D721Med (cell line): ENCODE measurements around the gene EFCAB9.

ENCODE experiments used
- DNase-seq: peaks from one replicate; pipeline ENCODE4 v3.0.0; 2011; ENCODE audit warnings: low spot score; ENCODE audit not compliant: insufficient read length
- FAIRE-seq: peaks from 2 replicates; lab custom pipeline; 2011; peaks lifted over from hg19 to GRCh38; lab: Jason Lieb, UNC
- TF ChIP-seq, protein P1 (sequence below): IDR thresholded peaks from 2 replicates; pipeline ENCODE4 v1.5.1; 2012; ENCODE audit warnings: mild to moderate bottlenecking, control low read depth; ENCODE audit not compliant: insufficient read depth; ENCODE audit errors: missing control alignments

The EFCAB9 gene

GRCh38 chr5:172209714-172210113 is 15.7 kb downstream of the EFCAB9 start:
- FAIRE-seq (no peak), DNase-seq (no peak)
- TF ChIP-seq, protein P1, sequence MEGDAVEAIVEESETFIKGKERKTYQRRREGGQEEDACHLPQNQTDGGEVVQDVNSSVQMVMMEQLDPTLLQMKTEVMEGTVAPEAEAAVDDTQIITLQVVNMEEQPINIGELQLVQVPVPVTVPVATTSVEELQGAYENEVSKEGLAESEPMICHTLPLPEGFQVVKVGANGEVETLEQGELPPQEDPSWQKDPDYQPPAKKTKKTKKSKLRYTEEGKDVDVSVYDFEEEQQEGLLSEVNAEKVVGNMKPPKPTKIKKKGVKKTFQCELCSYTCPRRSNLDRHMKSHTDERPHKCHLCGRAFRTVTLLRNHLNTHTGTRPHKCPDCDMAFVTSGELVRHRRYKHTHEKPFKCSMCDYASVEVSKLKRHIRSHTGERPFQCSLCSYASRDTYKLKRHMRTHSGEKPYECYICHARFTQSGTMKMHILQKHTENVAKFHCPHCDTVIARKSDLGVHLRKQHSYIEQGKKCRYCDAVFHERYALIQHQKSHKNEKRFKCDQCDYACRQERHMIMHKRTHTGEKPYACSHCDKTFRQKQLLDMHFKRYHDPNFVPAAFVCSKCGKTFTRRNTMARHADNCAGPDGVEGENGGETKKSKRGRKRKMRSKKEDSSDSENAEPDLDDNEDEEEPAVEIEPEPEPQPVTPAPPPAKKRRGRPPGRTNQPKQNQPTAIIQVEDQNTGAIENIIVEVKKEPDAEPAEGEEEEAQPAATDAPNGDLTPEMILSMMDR = no peak

DNA sequence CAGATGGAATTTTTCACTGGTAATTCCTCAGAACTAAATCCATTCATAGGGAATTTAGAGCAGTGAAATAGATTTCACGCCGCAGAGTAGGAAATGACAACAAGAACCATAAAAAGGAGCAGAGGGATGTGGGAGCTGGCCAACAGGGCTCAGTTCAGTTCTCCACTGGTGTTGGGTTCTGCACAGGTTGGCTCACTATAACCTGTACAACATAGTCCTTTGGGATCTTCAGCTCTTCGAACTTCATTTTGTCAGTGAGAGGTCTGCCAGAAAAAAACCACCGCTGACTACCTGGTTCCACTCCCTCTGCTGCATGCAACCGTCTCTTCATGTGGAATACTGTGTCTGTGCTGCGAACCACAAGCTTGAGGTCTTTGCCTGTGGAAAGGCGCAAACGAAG is 17.7 kb downstream of the EFCAB9 start:
- TF ChIP-seq, protein P1 = no peak
- FAIRE-seq (no peak), DNase-seq (no peak)

GRCh38 chr5:172213126-172213525 is 19.2 kb downstream of the EFCAB9 start:
- DNase-seq = no peak
- FAIRE-seq = no peak
- TF ChIP-seq, protein P1 = no peak

- TF ChIP-seq, protein P1 = no peak
- no peak for FAIRE-seq
- no peak for DNase-seq
These were observed 22.4 kb downstream of the EFCAB9 start for GRCh38 chr5:172216345-172216744.

DNA sequence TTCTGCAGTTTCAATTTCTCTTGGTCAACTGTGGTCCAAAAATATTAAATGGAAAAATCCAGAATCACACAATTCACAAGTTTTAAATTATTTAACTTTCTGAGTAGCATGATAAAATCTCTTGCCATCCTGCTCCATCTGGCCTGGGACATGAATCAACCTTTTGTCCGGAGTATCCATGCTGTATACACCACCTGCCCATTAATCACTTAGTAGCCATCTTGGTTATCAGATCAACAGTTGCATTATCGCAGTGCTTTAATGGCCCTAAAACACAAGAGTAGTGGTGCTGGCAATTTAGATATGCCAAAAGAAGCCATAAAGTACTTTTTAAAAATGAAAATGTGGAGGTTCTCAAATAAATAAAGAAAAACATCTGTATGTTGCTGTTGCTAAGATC is 25.3 kb downstream of the EFCAB9 start:
- FAIRE-seq (no peak), DNase-seq (no peak)
- TF ChIP-seq, protein P1 = no peak

GRCh38 chr5:172223901-172224873 is 30.2 kb downstream of the EFCAB9 start:
- TF ChIP-seq, protein P1 = no peak
- no peak for DNase-seq
- no peak for FAIRE-seq

DNA sequence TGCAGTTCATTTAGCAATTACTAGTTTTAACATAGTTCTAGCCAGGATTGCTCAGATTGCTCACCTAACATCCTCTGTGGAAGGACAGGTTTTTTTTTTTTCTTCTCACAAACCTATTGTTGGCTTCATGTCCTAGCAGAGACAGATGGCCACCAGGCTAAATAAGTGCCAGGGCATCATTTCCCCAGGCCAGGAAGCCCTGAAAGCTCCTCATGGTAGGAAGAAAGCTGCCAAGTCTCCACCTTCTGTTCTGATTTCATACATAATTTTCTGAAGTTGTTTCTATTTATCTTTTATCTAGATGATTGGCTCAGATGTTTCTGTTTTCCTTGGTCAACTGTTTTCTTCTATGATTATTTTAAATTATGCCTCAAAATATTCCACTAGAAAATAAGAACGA is 31.0 kb downstream of the EFCAB9 start:
- TF ChIP-seq, protein P1 = no peak
- no peak for FAIRE-seq
- no peak for DNase-seq
